Heart left ventricle (tissue), 13 donors: Measurements from ENCODE around the gene RFXANK.

Source experiments
- POLR2A ChIP-seq, 2 donors: fragments of 450-650 bp; IDR thresholded peaks; one replicate each; pipeline ENCODE4 v1.6.1; 2017; ENCODE audit warnings: antibody characterized with exemption in 2 of 2, mild to moderate bottlenecking in 2 of 2, moderate library complexity in 2 of 2
- TF ChIP-seq, protein P1 (sequence below), 12 donors: fragments of 200-600 bp; sonication (generic) in 4 of 12; IDR thresholded peaks; one replicate each; pipeline versions ENCODE4 v1.5.0 to v1.8.0; 2018 to 2022; ENCODE audit warnings: antibody characterized with exemption in 12 of 12, mild to moderate bottlenecking in 5 of 12
- donor health status: ischemic (EF 13 %, LVEDD 7.1; RV severe dilation, severe dysfunction).
- donor health status: DM: no; HTN: yes; CAD: no.
- donor health status: DM: no; HTN: no; CAD: no.
- donor health status: ischemic (EF 25% LVEDD 6.9; RV normal size, moderate dysfunction).
- donor health status: ischemic (EF 25% LVEDD 5.7; RV mildly dilated, moderate dysfunction).
- donor health status: ischemic (EF 35%, LVEDD 5.7; RV mildly dilated, moderate dysfunction).
- donor health status: nonischemic (EF 11% LVEDD 7.7; RV severe dilation, severe dysfunction).
- donor health status: DM: yes; HTN: yes; CAD: no.
- donor health status: PGD.
- donor health status: ischemic (EF 29% LVEDD 5.4; RV normal size, mild dysfunction).
- donor health status: nonischemic (EF 23%, LVEDD 6.1; RV moderate dilation, normal function).

GRCh38 chr19:19214892-19215291, 22.8 kb downstream of the RFXANK start:
- TF ChIP-seq, protein P1, sequence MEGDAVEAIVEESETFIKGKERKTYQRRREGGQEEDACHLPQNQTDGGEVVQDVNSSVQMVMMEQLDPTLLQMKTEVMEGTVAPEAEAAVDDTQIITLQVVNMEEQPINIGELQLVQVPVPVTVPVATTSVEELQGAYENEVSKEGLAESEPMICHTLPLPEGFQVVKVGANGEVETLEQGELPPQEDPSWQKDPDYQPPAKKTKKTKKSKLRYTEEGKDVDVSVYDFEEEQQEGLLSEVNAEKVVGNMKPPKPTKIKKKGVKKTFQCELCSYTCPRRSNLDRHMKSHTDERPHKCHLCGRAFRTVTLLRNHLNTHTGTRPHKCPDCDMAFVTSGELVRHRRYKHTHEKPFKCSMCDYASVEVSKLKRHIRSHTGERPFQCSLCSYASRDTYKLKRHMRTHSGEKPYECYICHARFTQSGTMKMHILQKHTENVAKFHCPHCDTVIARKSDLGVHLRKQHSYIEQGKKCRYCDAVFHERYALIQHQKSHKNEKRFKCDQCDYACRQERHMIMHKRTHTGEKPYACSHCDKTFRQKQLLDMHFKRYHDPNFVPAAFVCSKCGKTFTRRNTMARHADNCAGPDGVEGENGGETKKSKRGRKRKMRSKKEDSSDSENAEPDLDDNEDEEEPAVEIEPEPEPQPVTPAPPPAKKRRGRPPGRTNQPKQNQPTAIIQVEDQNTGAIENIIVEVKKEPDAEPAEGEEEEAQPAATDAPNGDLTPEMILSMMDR (IDR thresholded peaks at IDR 0.05): no peak
- no peak for TF ChIP-seq POLR2A (IDR thresholded peaks at IDR 0.05)
